SIG-M5 treated with dmso at 0.1 percent for 504 hours (cell line): Measurements from ENCODE around the gene DCXR.

ENCODE experiments used
- DNase-seq: peaks from one replicate; lab custom pipeline; 2025; ENCODE audit not compliant: unreplicated experiment; lab: John Stamatoyannopoulos, UW

Gene DCXR

DNA sequence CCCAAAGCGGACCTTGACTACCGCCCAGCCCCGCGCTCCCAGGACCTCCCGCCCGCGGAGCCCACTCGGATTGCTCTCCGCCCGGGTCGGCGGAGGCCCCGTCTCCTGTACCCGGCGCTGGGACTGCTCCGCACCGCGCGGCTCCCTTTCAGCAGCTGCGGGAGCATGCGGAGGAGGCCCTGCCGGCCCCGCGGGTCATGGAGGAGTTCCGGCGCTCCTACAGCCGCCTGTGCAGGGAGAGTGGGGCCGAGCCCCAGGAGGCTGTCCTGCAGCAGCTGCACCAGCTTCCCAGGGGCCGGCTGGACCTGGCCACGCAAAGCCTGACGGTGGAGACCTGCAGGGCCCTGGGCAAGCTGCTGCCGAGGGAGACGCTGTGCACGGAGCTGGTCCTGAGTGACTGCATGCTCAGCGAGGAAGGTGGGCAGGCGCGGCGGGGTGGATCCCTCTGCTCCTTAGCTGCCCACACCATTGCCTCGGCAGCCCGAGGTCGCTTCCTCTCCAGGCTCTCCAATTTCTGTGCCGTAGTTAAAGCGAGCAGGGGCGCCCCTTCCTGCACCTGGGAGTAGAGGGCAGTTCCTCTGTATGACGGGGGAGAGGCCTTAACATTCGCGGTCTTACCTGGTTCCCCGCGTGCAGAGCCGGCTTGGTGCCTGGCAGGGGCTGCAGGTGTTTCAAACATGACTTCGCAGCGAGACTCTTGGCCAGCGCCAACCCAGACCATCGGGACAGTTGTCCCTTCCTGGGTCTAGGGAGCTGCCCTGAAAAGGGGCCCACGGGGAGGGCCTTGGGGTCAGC, 13.9 kb downstream of the DCXR start:
- peak; percentile 42 for DNase-seq

DNA sequence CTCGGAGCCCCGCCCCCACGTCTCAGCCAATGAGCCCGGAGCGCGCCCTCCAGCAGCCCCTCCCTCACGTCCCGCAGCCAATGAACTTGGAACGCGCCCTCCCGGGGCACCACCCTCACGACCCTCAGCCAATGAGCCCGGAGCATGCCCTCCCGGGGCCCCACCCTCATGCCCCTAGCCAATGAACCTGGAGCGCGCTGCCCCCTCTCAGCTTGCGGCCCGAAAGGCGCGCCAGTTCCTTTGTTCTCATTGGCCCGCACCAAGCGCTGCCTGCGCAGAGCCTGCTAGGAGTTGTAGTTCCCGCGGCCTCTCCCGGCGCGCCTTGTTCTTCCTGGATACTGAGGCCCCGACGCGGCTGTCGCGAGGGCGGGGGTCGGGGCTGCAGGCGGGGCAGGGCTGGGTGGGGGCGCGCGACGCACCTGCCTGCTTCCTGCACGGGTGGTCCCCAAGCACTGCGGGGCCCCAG, 14.5 kb downstream of the DCXR start, which contains the start of gene LRRC45:
Gene LRRC45, plus strand, starts transcription at position 325 of the 466 bp plus-strand sequence. CDS start 339 bp downstream, outside the sequence.
- DNase-seq, result peak; percentile 100

DNA sequence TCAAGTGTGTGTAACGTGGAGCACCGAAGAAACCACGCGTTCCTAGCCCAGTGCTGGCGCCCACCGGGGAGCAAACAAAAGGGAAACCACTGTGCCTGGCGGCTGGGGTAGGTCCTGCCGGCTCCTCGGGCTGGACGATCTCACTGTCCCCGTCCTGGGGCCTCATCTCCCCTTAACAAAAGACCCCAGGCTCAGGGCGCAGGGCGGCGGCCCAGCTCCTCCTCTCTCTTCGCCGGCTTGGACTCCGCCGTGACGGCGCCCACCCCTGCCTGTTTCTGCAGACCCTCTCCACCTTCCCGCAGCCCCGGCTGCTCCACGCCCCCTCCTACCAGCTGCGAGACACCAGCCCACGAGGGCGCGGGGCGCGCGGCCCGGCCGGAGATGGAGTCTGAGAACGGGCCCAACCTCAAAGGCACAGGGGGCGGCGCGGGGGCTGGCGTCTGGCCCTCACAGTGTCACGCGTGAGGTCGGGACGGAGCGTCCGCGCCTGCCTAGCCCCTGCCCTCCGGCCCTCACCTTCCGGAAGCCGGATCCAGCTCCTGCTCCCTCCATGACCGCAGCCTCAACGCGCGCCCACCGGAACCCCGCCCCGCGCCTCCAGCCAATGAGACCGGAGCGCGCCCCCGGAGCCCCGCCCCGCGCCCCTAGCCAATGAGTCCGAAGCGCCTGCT, 15.1 kb downstream of the DCXR start, which contains the start of gene CENPX:
Gene CENPX, minus strand, starts transcription at position 569 of the 671 bp plus-strand sequence. Its CDS starts 17 bp downstream, at position 552.
- no peak for DNase-seq

DNA sequence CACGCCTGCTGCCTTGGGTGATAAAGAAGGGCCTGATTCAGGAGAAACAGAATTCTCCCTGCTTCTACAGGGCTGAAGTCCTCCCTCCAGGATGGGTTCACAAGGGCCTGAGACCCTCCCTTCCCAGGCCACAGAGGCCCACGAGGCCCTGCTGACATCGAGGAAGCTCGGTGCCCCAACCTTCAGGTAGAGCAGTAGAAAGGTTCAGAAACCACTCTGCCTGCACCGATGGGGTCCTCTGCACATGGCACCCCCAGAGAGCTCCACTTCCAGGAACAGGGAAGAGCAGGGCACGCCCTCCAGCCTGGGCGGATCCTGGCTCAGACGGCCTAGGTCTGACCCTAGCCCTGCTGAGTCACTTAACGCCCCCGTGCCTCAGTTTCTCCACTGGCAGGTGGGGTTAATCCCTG, 15.6 kb downstream of the DCXR start:
- DNase-seq, result no peak

DNA sequence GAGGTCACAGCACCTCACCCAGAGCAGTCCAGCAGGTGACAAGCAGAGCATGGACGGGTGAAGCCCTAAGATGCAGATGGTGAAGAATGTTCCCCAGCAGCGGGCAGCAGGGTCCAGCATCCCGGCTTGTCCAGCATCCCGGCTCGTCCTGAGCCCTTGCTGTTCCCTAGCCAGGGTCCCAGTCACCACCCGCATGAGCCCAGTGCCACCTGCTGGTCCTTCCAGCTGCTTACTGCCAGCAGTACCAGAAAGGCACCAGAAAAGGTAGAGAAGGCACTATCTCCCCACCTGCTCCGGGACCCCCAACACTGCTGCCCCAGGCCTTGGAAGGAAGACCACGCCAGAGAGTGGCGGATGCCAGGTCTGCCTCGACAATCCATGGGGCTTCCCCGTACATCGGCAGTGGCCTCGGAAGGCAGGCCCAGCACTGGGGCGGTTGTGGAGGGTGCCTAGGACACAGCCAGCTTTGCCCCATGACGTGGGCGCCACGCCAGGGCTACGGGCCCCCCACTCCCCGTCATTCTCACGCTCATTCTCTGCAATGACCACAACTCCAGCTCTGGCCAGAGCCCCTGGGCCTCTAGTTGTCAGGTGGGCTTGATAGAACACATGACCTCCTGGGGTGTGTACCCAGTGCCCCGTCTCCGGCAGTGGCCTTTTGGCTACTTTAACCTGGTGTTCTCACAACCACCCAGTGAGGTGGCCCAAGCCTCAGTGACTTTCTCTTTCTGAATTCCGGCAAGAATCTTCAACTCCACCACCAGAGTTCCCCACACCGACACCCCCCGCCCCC, 16.2 kb downstream of the DCXR start:
- peak; percentile 49 for DNase-seq

DNA sequence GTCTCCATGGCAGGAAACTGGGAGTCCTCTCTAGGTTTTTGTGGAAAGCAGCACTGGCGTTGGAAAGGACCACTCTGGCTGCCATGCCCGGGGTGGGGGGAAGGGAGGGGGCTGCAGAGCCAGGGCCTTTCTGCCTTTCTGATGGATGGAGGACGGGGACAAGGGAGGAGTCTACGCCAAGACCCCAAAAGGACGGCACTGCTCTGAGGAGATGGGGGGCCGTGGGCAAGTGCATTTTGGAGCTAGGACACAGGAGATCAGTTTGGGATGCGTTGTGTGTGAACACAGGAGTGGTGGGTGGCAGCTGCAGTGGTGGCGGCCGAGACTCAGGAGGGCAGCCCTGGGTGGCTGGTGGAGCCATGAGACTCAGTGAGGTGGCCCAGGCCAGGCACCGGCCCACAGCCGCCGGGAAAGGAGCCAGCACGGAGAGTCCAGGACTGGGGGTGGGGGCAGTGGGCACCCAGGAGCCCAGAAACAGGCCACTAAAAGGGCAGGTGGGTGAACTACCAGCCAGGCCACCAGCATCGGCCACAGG, 16.9 kb downstream of the DCXR start:
- DNase-seq, result no peak

DNA sequence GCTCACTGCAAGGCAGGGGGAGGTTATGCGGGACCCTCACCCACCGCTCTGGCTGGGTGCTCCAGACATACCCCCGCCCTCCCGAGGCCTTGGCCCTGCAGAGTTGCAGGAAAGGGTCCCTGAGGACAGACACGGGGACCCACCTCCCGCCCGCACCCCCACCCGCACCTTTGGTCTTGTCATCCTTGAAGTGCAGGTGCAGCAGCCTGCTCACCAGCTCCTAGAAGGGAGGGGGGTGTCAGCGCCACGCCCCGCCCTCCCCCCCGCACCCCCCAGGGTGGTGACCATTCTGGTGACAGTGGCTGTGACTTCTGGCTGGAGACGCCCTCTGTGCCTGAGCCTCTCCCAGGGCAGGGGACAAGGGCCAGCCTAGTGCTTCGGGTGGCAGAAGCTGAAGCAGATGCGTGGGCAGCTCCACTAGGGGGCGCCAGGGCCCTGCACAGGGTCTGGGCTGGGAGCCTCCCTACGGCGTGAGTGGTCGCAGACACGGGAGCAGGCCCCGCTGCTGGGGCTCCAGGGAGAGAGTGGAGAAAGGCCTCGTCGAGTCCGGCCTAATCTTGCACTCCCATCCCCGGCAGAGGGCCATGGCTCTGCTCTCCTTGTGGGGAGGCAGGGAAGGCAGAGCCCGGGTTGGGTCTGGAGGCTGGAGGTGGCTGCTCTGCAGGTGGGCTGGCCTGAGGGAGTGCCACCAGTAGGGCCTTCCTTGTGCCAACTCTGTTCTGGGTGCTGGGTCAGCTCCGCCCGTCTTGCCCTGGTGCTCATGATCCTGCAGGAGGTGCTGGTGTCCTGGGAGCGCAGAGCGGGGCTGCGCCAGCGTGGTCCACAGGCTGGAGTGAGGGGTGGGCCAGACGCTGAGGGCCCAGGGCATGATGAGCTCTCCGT, 17.6 kb downstream of the DCXR start:
- DNase-seq, result peak; percentile 58

DNA sequence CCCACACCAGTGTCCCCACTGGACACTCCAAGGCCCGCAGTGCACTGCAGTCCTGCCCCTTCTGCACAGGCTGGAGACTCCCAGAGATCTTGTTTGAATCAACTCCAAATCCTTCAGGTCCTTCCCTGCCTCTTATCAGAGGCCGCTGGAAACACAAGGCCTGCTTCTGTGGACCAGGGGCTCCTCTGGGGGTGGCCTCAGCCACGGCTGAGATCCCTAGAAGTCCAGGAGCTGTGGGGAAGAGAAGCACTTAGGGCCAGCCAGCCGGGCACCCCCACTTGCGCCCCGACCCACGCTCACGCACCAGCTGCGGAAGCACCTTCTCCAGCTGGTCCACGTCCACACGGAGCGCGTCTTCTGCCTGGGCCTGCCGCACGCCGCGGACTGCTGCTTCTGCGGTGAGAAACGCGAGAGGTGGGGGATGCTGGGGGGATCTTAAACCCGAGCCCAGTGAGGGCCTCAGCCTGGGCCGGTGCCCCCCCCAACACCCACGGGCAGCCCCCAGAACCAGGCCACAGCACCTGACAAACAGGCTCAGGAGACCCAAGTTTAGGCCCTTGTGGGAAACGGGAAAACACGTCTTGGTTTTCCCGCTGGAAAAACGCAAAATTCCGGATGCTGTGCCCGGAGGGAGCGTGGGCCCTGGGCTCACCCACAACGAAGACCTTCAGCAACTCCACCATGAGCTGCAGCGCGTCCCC, 18.4 kb downstream of the DCXR start:
- no peak for DNase-seq

DNA sequence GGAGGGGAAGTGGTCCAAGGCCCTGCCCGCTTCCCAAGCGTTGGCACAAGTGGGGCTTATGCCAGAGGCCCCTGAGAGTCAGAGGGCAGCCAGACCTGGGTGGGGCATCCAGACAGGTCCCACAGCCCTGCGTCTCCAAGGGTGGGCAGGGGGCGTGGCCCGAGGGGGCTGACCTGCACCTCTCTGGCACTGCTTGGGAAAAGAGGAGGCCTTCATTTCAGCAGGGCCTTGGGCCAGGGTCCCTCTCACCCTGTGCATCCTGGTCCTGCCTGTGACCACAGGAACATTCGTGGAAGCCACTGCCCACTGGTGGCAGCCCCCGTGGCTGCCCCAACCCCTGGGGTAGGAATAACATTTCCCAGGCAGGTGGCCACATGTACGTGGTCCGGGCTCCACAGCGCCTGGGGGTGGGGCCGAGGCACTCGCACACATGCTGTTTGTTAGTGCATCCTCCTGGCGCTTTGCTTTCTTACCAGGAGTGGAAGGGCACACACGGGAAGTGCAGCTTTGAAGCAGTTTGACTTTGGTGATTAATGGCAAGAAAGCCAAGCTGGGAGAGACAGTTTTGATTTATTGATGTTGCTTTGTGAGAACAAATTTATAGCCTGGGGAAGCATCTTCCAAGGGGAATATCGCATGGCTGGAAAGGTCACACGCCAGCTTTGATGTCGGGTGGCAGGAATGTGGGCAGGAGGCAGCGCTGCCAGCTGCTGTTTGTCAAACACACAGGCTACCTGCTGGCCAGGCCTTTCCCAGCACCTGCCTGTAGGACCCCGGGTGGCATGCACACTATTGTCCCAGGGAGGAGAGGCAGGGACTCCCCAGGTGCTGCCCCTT, 19.1 kb downstream of the DCXR start:
- DNase-seq, result no peak

DNA sequence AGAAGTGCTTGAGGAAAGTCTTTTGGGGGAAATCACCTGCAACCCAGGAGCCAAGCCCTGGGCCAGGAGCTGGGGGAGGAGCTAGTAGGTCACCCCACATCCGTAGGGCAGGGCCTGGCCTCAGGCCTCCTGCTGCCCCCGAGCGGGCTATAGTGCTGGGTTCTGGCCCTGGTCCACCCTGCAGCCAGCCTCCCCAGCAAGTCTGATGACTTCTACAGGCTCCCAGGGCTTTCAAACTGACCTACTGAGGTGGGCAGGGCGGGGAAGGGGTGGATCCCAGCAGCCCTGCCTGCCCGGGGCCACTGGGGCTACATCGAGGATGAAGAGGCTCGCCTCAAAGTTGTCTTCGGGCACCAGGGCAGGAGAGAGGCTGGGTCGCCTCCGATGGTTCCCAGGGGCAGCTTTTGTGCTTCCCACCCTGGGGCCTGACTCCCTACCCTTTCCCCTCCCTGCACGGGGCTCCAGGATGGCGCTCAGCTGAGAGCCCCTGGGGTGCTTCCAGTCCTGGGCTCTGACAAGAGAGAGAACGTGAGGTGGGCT, 19.8 kb downstream of the DCXR start:
- DNase-seq, result no peak

DNA sequence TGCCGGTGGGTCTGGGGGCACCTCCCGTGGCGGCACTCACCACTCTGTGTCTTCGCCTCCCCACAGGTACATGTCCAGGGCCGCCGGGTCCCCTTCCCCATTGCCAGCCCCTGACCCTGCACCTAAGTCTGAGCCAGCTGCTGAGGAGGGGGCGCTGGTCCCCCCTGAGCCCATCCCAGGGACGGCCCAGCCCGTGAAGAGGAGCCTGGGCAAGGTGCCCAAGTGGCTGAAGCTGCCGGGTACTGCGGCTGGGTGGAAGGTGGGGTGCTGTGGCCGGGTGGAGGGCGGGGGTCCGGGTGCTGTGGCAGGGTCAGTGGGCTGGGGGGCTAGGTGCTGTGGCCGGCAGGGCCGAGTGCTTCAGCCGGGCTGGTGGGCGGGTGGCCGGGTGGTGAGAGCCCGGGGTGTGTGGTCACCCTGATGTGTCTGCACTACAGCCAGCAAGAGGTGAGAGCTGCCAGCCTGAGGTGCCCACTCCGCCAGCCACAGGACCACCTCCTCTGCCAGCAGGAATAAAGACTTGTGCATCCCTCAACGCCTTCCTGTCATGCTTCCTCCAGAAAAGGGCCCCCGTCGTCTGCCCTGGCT, 20.5 kb downstream of the DCXR start:
- DNase-seq, result no peak

DNA sequence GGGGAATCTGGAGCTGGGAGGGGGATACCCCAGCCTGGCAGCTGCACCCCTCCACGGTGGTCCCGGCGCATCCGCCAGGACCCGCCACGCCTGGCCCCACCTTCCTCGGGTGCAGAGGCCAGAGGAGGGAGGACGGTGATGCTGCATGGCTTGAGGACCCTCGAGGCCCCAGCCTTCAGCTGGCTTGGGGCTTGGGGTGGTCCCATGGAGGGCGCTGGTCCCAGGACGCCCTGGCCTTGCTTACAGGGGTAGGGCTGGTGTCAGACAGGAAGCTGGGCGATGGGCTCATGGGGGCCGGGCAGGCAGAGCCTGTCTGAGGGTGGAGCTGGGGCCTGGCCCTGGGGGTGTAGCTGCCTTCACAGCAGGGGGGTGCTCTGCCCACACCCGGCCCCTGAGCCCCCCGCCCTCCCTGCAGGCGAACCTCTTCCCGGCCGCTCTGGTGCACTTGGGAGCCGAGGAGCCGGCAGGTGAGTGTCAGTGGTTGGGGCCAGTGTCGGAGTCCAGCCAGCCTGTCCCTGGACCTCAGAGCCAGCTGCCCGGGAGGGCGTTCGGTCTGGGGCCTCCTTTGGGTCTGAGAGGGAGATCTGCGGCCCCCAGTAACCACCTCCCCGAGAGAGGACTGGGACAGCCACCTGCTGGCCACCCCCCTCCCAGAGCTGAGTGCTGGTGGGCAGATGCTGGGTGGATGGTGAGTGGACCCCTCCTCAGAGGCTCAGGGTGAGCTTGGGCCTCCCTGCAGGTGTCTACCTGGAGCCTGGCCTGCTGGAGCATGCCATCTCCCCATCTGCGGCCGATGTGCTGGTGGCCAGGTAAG, 21.2 kb downstream of the DCXR start:
- no peak for DNase-seq

DNA sequence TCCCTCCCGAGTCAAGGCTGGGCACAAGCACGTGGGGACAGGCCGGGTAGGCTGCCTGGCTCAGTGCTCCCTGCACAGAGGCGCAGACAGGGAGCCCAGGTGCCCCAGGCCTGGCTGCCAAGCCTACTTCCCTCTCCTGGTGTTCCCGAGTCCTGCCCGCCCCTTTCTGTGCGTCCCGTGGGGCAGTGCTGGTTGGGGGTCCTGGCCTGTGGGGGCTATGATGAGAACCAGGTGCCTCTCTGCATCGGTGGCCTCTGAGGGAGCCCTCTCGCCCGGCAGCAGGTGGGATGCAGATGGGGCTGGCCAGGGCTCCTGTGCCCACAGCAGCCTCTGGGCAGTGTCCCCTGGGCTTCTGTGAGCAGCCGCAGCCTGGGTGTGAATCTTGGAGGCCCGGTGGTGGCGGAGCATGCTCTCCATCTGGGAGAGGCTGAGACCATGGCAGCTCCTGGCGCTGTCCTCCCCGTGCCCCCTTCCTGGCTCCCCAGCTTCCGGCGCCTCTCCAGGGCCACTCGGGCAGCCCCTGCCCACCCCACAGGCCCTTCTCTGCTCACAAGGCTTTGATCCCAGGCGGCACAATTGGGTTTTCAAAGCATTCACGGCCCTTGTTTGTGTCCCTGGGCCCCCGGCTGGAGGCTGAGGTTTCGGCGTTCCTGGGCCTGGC, 22.1 kb downstream of the DCXR start:
- no peak for DNase-seq

DNA sequence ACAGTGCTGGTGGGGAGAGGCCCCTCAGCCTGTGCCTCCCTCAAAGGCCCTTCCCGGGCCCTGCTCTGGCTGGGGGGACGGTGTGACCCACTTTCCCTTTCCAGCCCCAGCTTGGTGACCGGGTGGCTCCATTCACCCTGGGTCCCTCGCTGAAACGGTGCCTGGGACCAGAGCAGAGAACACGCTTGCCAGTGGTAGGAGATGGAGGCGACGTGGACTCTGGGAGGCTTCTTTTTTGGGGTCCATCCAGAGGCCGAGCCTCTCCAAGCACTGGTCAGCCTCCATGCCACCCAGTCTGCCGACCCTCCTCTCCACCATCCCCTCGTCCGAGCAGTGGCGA, 22.6 kb downstream of the DCXR start:
- DNase-seq, result no peak

DNA sequence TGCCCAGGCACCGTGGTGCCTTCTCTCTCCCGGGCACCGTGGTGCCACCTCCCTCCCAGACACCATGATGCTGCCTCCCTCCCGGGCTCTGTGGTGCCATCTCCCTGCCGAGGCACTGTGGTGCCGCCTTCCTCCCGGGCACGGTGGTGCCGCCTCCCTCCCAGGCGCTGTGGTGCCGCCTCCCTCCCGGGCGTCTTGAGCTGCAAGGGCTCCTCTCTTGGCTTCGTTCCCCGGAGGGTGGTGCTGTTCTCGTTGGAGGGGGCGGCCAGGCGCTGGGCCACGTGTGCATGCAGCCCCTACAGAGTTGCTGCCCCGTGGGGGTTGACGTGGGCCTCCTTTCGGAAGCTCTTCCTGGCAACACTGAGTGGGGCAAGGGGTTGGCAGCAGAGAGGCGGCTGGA, 23.1 kb downstream of the DCXR start:
- no peak for DNase-seq

DNA sequence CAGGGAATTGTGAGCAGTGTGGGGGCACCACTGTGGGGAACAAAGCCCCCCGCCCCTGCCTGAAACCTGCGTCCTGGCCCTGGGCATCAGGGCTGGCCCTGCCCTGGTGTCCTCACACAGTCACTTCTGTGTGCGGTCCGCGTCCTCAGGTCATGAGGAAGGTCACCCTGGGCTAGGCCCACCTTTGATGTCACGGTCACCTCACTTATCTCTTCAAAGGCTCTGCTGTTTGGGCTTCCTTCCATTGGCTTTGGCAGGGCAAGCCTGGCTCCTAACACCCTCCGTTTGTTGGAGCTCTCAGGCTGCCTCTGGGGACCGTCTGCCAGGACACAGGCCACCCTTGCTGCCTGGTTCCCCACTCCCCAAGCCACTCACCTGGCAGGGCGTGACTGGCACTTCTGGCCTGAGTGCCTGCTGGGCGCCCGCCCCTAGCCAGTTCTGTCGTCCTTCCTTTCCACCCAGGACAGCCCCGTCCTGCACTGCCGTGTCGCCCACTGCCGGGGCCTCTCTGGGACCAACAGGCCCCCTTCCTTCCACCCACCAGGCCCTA, 23.6 kb downstream of the DCXR start:
- DNase-seq, result no peak
